Sigmoid colon (tissue), 7 donors: ENCODE data around the gene AGTPBP1. TPM values are rescaled to one million over a fixed set of nuclear protein-coding genes. Genes with fewer than 3 reads are reported as not detected.

Source experiments
- DNase-seq: peaks from one replicate; pipeline ENCODE4 v3.0.0-alpha.2; 2019
- H3K27ac ChIP-seq, 4 donors: fragments of 200-600 bp; sonication (generic); one replicate each; pipeline ENCODE4 v1.5.1; 2016 to 2019; ENCODE audit warnings: mild to moderate bottlenecking in 1 of 4
- H3K27me3 ChIP-seq, 3 donors: fragments of 200-600 bp; sonication (generic); one replicate each; pipeline ENCODE4 v1.5.1; 2019; ENCODE audit warnings: mild to moderate bottlenecking in 1 of 3
- H3K36me3 ChIP-seq, 4 donors: fragments of 200-600 bp; sonication (generic); one replicate each; pipeline ENCODE4 v1.5.1; 2016 to 2019
- H3K4me1 ChIP-seq, 4 donors: fragments of 200-600 bp; sonication (generic); one replicate each; pipeline ENCODE4 v1.5.1; 2017 to 2019
- H3K4me3 ChIP-seq, 4 donors: fragments of 200-600 bp; sonication (generic); one replicate each; pipeline ENCODE4 v1.5.1; 2017 to 2019; ENCODE audit warnings: mild to moderate bottlenecking in 2 of 4, moderate library complexity in 1 of 4
- H3K9me3 ChIP-seq, 4 donors: fragments of 200-600 bp in 3 of 4; sonication (generic) in 3 of 4; one replicate each; pipeline versions ENCODE4 v1.5.1 to v1.6.1; 2013 to 2019
- CTCF ChIP-seq, 4 experiments: fragments of 450-650 bp in 3 of 4; fragments of 200-600 bp in 1 of 4; IDR thresholded peaks; one replicate each; pipeline ENCODE4 v1.5.1; 2016 to 2019; ENCODE audit warnings: antibody characterized with exemption in 4 of 4, mild to moderate bottlenecking in 3 of 4, moderate library complexity in 2 of 4
- EP300 ChIP-seq, 4 donors: sonication (generic); formaldehyde crosslinking; IDR thresholded peaks; one replicate each; pipeline ENCODE4 v1.6.1; 2017; ENCODE audit warnings: antibody characterized with exemption in 4 of 4
- POLR2A ChIP-seq, 2 donors: fragments of 450-650 bp; IDR thresholded peaks; one replicate each; pipeline ENCODE4 v1.6.1; 2016; ENCODE audit warnings: antibody characterized with exemption in 2 of 2, mild to moderate bottlenecking in 2 of 2, moderate library complexity in 2 of 2
- POLR2AphosphoS5 ChIP-seq, 4 donors: sonication (generic); formaldehyde crosslinking; IDR thresholded peaks; one replicate each; pipeline ENCODE4 v1.6.1; 2017; ENCODE audit warnings: antibody characterized with exemption in 4 of 4
- WGBS, 2 donors: extraction: QIAGEN DNeasy Blood & Tissue Kit; methylation state at CpG; one replicate each; pipeline ENCODE4 v1.1.7; 2013; 5-methylcytosine and 5-hydroxymethylcytosine counted together
- intact Hi-C: fragments of 100-400 bp; cut with DNase I; formaldehyde crosslinking; loops from one replicate; pipeline ENCODE4 v1.15.1; 2023
- polyA plus RNA-seq, 3 donors: library from polyadenylated mRNA; stranded (reverse); fragments of 200-250 nt; gene quantifications; one replicate each; pipeline ENCODE4 v1.2.3, GENCODE V29; 2013
- total RNA-seq, 4 donors: library from RNA; depleted of rRNA; stranded (reverse); fragments of >200 nt; gene quantifications; one replicate each; pipeline ENCODE4 v1.1.0, GENCODE V29; 2016
- donor health status: healthy with polysubstance abuse.
- donor health status: Bipolar disorder and iron deficiency.
- donor health status: healthy.

Gene AGTPBP1
- total and polyA plus RNA-seq, 7 donors, result 3.6 to 24.7 (median 17.1) TPM

GRCh38 chr9:85745203-85745602, 3.4 kb upstream of the AGTPBP1 start:
- DNase-seq, result no peak
- no peaks in the 10 kb centered on the region for H3K27me3 ChIP-seq
- H3K27ac ChIP-seq, result no peak overlapping the region
- no peaks in the 10 kb centered on the region for H3K9me3 ChIP-seq
- no peaks in the 10 kb centered on the region for H3K36me3 ChIP-seq
- peaks cover 0 to 15% (median 9%) of the 10 kb centered on the region in 4 donors for H3K4me1 ChIP-seq
- intact Hi-C loops, result no loop called here
- no peak overlapping the region for H3K4me3 ChIP-seq
- TF ChIP-seq EP300 (IDR thresholded peaks at IDR 0.05) (no peak), POLR2A (IDR thresholded peaks at IDR 0.05) (no peak), POLR2AphosphoS5 (IDR thresholded peaks at IDR 0.05) (no peak)
- 80 to 89% methylated on average over 2 of the region's 2 CpGs for WGBS, 2 donors

- TF ChIP-seq EP300 (IDR thresholded peaks at IDR 0.05), result no peak
- no peak for TF ChIP-seq POLR2A (IDR thresholded peaks at IDR 0.05)
- TF ChIP-seq CTCF (IDR thresholded peaks at IDR 0.05), result no peak
- TF ChIP-seq POLR2AphosphoS5 (IDR thresholded peaks at IDR 0.05), result no peak
- DNase-seq, result no peak
- Histone ChIP-seq H3K4me1 (peaks cover 0 to 19% (median 10%) of the 10 kb centered on the region in 4 donors), H3K27me3 (no peaks in the 10 kb centered on the region), H3K27ac (no peak overlapping the region), H3K9me3 (no peaks in the 10 kb centered on the region), H3K4me3 (no peak overlapping the region), H3K36me3 (no peaks in the 10 kb centered on the region)
- intact Hi-C loops, result loop anchor here (5.0 kb wide), 1 partner anchor 63 kb away; no protein-coding TSS in a partner anchor
- WGBS, 2 donors, result 91 to 93% methylated on average over 7 of the region's 7 CpGs
These were observed 2.7 kb upstream of the AGTPBP1 start for GRCh38 chr9:85744480-85744879.

DNA sequence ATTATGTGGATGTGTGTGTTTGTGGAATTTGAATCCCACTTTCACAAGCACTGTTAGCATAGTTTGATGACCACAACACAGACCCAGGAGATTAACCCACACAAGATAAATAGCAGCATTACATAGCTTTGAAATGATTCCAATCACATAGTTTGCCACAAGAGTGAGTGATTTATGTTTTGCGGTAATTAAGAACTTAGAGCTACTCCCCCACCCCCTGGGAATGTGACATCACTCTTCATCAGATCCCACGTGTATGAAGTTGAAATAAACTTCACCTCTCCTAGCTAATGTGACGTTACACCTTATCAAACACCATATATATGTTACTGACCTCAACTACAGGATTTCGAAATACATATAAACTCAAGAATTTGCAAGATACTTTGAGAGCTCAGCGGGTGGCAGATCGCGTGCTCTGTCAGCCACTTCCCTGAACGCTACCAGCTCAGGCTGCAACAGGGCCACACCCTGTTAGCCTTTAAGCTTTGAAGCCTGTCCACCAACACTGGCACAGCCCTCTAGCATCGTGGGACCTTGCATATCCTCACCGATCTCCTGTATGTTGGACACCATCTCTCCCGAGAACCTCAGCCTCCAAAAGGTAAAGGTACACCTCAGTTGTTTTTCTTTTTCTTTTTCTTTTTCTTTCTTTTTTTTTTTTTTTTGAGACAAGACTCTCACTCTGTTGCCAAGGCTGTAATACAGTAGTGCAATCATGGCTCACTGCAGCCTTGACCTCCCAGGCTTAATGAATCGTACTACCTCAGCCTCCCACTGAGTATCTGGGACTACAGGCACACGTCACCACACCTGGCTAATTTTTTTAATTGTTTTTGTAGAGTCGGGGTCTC, 1.7 kb upstream of the AGTPBP1 start:
- 22 to 54% methylated on average over 14 of the region's 14 CpGs for WGBS, 2 donors
- H3K27me3 ChIP-seq, result no peaks in the 10 kb centered on the region
- H3K27ac ChIP-seq, result no peak overlapping the region
- H3K4me3 ChIP-seq, result no peak overlapping the region
- TF ChIP-seq POLR2A (IDR thresholded peaks at IDR 0.05) (no peak), EP300 (IDR thresholded peaks at IDR 0.05) (no peak), CTCF (IDR thresholded peaks at IDR 0.05) (no peak), POLR2AphosphoS5 (IDR thresholded peaks at IDR 0.05) (no peak)
- H3K36me3 ChIP-seq, result no peaks in the 10 kb centered on the region
- DNase-seq, result peak; percentile 67
- no peaks in the 10 kb centered on the region for H3K9me3 ChIP-seq
- peaks cover 0 to 19% (median 10%) of the 10 kb centered on the region in 4 donors for H3K4me1 ChIP-seq
- intact Hi-C loops, result loop anchor here (2.0 to 5.0 kb wide), 2 partner anchors 64 to 197 kb away; partner anchors contain the start of gene NAA35

DNA sequence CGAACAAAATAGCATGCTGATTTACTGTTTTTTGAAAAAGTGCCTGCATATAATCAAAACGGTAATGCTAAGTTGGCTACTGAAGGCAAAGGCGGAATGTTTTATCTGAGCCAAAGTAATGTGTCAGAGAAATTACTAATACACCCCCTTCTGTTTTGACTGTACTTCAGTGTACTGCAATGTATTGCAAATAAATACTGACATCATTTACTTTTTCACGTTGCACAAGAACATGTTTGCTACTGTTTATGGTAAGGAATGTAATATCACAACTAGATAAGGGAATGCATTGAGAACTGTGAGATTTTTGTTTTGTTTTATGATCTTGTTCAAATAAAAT, 813 bp upstream of the AGTPBP1 start:
- H3K27ac ChIP-seq, result peak overlapping the region; percentile 80 to 92 (median 84)
- peaks cover 0 to 19% (median 10%) of the 10 kb centered on the region in 4 donors for H3K4me1 ChIP-seq
- H3K36me3 ChIP-seq, result no peaks in the 10 kb centered on the region
- intact Hi-C loops, result loop anchor here (2.0 to 5.0 kb wide), 2 partner anchors 65 to 198 kb away; partner anchors contain the start of gene NAA35
- TF ChIP-seq POLR2A (IDR thresholded peaks at IDR 0.05) (no peak), CTCF (IDR thresholded peaks at IDR 0.05) (peak in 1 of 4 experiments; percentile 20), POLR2AphosphoS5 (IDR thresholded peaks at IDR 0.05) (no peak)
- H3K27me3 ChIP-seq, result no peaks in the 10 kb centered on the region
- H3K9me3 ChIP-seq, result no peaks in the 10 kb centered on the region
- H3K4me3 ChIP-seq, result peak overlapping the region; percentile 67 to 92 (median 90)
- DNase-seq, result no peak
- 0 to 5% methylated on average over 4 of the region's 4 CpGs for WGBS, 2 donors

DNA sequence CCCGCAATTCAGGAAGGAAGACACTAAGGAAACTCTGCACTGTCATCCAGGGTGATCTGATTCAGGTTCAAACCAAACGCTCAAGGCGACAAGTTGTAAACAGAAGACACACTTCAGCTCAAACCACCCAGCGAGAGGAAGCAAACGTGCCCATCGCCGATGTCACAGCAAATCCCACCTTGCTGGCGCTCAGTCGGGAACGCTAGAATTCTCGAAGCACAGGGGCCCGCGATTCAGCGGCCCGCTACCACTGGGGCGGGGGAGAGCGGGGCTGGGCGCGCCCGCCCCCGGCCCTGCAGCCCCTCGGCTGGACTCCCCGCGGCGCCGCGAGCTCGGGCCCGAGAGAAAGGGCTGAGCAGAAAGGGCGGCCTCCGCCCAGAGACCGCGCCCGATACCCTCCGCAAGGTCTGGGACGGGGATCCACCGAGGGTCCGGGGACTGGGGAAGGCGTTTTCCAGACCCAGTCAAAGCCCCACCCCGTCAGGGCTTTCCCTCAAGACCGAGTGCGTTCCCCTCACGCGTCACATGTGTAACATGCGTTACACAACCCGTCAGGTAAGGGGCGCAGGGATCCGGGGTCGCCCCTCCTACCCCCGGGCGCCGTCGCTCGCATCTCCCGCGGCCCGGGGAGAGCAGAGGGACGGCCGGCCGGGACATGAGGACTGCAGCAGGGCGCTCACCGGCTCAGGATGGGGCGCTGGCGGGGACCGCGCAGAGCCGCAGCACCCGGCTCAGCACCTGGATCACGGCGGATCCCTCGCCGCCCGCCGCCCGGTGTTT, 469 bp downstream of the AGTPBP1 start:
- intact Hi-C loops, result loop anchor here (5.0 kb wide), 1 partner anchor 66 kb away; no protein-coding TSS in a partner anchor
- Histone ChIP-seq H3K9me3 (no peaks in the 10 kb centered on the region), H3K4me1 (peaks cover 0 to 19% (median 10%) of the 10 kb centered on the region in 4 donors), H3K27me3 (no peaks in the 10 kb centered on the region), H3K27ac (peak overlapping the region; percentile 80 to 92 (median 84)), H3K4me3 (peak overlapping the region; percentile 88 to 92 (median 90)), H3K36me3 (no peaks in the 10 kb centered on the region)
- TF ChIP-seq EP300 (IDR thresholded peaks at IDR 0.05) (no peak), POLR2A (IDR thresholded peaks at IDR 0.05) (no peak), POLR2AphosphoS5 (IDR thresholded peaks at IDR 0.05) (no peak), CTCF (IDR thresholded peaks at IDR 0.05) (no peak)
- peak; percentile 74 for DNase-seq
- WGBS, 2 donors, result 0 to 1% methylated on average over 75 of the region's 75 CpGs
